HG03439 (cell line): ENCODE results near the gene PTGIS.

Experiments
- ATAC-seq: cut with Tn5 transposase; IDR thresholded peaks from one replicate; pipeline ENCODE4 v1.9.1; 2021; ENCODE audit warnings: mild to moderate bottlenecking, moderate library complexity; ENCODE audit not compliant: unreplicated experiment

The PTGIS gene

DNA sequence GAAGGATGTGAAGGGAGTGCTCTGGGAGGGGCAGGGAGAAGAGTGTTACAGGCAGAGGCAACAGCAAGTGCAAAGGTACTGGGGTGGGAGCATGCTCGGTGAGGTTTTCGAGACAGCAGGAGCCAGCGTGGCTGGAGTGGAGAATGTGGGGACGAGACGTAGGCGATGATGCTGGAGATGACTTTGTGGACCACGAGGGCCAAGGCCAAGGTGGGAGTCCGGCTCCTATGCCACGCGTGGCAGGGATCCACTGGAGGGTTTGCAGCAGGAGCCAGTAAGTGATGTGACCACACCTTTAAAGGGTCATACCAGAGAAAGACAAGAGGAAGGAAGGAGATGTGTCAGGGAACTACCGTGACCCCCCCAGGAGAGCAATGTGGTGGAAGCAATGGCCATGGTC lies 7.3 kb downstream of the PTGIS start:
- no peak for ATAC-seq

DNA sequence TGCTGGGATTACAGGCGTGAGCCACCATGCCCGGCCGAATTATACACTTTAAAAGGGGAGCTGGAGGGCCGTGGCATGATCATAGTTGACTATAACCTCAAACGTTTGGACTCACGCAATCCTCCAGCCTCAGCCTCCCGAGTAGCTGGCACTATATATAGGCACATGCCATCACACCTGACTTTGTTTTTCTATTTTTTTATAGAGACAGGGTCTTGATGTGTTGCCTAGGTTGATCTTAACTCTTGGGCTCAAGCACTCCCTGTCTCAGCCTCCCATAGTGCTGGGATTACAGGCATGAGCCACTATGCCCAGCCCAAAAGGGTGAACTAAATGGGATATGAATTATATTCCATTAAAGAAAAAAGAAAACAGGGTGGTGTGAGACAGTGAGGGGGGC lies 7.8 kb downstream of the PTGIS start:
- no peak for ATAC-seq

DNA sequence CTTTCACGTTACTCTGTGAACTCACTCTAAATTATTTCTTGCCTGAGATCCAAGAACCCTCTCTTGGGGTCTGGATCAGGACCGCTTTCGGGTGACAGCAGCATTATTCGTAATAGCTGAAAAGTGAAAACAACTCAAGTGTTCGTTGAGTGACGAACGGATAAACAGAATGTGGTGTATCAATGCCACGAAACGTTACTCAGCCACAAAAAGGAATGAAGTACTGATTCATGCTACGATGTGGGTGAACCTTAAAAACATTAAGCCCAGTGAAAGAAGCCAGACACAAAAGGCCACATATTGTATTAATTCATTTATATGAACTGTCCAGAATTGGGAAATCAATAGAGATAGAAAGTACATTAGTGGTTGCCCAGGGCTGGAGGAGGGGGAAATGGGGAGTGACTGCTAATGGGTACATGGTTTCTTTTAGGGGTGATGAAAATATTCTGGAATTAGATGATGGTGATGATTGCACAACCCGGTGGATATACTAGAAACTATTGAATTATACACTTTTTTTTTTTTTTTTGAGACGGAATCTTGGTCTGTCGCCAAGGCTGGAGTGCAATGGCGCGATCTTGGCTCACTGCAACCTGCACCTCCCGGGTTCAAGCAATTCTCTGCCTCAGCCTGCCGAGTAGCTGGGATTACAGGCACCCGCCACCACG lies 8.4 kb downstream of the PTGIS start:
- ATAC-seq, result no peak

DNA sequence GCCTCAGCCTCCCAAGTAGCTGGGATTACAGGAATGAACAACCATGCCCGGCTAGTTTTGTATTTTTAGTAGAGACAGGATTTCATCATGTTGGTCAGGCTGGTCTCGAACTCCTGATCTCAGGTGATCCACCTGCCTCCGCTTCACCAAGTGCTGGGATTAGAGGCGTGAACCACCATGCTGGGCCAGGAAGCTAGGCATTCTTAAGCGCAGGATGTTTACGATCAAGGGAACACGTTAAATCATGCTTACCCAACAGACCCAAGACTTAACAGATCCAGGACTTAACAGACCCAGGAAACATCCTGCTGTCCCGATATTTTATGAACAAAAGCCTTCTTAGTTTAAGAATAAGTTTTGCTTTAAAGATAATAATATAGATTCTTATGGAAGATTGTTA lies 9.1 kb downstream of the PTGIS start:
- ATAC-seq, result no peak

DNA sequence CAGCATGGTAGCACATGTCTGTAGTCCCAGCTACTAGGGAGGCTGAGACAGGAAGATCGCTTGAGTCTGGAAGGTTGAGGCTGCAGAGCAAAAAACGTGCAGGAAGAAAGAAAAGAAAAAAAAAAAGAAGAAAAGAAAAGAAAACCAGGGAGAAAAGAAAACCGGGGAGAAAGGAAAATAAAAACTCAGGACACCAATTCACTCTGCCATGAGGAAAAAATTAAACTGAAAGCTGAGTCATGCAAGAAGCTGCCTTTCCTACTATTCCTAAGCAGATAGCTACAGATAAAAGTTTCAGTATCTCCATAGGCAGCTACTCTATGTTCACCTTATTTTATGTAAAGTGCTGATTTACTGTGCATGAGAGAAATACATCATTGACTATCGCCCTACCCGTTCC lies 10.5 kb downstream of the PTGIS start:
- ATAC-seq, result no peak

DNA sequence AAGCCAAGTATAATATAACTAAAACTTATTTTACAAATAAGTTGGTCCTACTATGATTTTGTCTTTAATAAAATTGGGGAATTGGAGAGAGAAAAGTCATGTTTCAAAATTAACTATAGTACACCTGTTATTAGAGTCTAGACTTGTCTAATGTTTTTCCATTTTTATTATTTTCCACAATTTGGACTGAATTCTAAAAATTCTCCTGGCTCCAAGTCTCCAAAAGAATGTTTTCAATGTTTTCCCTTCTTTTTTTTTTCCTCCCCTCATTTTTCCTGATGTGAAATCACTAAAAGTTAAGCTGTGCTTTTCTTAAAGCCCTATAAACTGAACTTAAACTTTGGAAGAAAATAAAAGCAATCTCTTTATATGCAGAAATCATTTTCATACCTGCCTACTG lies 11.3 kb downstream of the PTGIS start:
- ATAC-seq, result no peak

DNA sequence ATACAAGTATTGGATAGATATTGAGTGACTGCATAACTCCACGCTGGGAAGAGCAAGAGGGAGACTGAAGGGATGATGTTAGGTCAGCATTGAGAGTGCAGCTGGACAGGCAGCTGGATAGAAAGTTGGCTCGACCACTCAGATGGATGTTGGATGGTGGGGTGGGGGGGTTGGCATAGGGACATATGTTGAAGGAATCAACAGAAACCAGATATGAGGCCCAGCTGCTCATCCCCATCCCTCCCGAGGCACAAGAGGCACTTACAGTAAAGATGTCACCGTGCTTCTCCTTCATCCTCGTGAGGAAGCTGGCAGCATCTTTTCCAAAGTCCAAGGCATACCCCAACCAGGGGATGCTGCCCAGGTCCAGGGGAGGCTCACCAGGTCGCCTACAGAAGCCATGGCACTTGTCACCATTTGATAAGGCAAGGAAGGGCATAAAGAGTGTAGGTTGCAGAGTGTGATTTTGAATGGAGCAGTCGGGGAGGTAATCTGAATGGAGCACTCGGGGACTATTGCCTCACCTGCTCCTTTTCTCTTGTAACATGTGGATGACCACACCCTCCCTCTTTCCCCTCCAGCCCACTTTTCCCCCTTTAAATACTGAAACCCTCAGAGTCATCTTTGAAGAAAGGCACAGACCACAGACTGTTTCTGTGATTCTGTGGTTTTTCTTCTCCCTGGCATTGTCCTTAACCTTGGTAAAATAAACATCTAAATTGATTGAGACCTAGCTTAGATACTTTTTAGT lies 18.0 kb downstream of the PTGIS start:
- no peak for ATAC-seq

DNA sequence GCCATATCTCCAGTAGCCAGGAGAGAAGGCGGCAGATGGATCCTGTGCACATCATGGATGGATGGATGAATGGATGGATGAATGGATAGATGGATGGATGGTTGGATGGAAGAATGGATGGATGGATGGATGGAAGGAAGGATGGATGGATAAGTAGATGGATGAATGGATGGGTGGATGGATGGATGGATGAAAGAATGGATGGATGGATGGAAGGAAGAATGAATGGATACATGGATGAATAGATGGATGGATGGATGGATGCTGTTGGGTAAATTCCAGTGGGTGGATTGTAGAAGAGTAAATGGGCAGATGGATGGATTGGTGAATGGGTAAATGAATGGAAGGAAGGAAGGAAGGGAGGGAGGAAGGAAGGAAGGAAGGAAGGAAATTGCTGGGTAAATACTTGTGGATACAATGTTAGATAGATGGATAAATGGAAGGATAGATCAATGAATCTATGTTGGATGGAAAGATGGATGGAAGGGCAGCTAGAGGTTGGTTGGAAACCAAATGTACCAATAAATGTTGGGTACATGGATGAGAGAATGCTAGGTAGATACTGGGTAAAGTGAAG lies 19.5 kb downstream of the PTGIS start:
- no peak for ATAC-seq

DNA sequence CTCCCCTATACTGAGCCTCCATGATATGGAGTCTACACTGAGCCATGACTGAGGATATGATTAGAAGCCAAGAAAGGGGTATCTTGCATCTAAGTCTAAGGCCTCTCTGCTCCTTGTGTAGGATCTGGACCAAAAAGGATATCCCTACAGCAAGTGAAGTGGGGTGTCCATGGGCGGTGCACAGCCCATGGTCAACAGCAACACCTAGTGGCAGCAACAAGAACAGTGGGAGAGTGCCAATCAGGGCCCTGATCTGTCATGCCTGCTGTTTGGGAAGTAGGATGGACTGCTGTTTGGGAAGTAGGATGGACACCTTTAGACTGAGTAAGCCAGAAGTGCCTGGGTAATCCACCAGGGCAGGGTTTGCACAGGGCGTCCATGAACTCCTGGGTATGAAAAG lies 22.4 kb downstream of the PTGIS start:
- no peak for ATAC-seq

DNA sequence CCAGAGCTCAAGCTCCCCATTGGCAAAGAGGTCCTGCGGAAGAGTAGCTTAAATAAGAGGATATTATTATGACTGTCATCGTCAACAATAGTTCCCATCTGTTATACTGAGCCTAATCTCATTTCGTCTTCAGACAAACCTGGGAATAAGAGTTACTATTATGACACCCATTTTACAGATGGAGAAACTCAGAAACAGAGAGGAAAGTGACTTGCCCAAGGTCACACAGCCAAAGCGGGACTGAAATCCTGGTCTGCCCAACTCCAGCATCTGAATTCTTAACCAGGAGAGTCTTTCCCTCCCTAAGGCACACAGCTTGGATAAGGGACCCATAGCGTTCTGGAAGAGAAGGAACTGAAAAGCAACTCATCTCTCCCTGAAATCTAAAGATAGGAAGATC lies 23.4 kb downstream of the PTGIS start:
- no peak for ATAC-seq

DNA sequence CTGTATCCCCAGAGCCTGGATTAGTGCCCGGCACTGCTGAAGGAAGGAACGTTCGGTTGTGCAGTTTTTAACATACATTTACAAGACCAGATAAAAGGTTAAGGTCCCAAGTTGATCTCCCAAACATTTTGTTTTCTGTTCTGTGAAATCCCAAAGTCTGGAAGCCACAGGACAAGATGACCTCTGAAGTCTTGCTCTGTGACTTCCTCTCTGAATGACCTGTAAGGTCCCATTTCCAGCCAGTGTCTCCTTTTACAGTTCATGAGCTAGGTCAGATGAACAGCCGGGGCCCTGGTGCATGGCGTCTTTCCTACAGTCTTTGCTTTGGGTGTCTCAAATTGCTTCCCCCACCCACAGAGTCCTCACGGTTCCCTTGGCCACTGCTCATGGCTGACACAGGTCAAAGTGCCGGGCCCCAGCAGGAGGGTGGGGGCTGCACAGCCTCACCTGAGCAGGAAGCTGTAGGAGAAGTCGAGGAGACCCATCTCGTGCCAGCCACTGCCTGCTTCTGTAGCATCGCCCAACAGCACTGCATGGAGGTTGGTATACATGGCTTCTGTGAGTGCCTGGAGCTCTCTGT lies 24.0 kb downstream of the PTGIS start:
- ATAC-seq, result no peak

DNA sequence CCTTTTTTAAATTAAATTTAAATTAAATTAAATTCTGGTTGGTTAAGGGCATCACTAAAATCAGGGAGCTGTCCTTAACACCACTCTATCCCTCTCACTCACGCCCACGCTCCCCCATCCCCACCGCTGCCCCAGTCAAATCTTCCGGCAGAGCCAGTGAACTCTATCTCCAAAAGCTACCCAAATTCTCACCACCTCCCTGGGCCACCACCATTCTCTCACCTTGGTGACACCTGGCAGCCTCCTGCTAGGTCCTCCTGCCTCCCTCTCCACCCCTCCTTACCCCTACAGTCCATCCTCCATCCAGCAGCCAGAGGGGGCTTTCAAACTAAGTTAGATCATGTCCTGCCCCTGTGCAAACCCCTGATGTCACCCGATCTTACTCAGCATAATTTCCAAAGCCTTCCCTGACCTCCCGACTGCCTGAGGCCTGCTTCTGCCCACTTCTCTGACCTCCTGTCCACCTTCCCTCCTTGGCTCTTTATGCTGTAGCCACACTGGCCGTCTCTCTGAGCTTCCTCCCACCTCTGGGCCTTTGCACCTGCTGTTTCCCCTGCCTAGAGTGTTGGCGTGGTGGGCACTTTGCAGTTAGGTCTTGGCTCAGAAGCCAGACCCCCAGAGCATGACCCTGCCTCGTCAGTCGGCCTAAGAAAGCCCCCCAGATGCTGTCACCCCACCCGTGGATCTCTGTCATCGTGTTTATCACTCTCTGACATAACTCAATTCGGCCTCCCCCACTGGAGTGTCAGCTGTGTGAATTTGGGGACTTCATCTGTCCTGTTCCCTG lies 24.7 kb downstream of the PTGIS start:
- ATAC-seq, result no peak

DNA sequence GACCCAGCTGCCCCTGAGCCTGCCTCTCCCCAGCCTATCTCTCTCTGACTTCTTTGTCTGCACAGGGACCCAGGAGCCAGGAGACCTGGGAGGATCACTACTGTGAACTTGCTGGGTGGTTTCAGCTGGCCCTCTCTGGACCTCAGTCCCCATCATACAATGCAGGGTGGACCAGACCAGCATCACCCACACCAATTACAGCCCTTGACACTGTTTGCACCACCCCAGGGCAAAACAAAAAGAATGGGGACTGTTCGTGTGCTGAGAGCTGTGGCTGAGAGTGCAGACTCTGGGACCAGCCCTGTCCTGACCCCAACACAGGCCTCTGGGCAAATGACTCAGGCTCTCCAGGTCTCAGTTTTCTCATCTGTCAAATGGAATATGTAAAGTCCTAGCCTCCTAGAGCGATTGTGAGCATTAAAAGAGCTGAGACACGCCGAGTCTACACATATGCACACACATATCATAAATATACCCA lies 25.4 kb downstream of the PTGIS start:
- no peak for ATAC-seq

DNA sequence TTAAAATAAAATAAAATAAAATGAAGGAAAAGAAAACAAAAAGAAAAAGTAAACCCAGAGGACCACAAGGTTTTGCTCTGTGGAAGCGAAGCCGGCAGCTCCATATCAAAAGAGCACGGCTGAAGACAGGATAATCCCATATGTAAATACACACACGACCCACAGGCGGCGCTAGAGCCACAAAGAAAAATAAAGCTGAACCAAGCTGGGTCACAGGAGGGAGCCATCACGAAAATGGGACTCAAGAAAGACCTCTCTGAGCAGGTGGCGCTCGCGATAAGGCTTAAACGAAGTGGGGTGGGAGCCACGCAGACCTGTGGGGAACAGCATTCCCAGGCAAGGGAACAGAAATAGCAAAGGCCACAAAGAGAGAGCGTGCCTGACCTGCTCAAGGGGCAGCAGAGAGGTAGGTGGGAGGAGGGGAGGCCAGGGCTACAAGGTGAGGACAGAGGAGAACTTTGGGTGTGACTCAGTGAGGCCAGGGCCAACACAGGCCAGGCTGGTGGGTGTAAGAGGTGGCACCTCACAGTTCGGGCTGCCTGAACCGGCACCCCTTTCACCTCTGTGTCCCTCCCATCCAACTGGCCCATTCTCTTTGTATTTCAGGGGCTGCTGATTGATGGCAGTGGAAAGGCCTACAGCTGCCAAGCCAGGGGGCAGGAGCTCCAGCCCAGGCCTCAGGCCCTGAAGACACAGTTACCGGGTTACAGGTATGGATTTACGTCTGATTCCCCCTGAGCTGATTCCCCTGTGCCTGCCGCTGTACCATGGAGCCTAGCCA lies 26.0 kb downstream of the PTGIS start:
- ATAC-seq, result no peak

DNA sequence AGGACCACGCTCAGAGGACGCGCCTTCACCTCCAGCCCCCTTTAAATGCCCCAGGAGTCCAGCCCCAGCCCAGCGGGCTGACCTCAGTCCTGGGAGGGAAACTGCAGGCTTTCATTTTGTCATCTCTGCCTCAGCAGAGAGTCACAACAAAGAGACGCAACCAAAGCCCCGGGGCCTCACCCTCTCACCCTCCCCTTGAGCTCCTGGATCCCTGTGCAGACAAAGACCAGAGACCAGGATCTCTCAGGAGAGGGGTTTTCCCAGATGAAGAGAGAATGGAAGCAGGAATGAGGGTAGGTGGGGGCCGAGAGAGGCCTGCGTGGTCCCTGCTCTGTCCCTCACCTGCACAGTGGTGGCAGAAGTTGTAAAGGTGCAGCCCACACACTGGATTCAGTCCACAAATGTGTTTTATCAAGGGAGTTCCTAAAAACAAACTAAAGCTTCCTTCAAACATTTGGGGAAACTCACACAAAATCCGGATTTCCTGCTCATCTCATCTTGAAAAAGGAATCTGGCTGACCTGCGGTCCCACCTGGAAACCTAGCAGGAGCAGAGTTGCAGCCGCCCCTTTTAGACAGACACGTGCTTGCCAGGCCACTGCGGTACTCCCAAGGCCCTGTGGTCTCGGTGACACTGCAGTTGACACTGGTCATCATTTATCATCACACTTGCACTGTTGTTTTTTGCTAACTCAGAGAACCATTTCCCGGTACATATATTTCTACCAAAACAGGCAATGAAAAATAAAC lies 27.1 kb downstream of the PTGIS start:
- no peak for ATAC-seq

DNA sequence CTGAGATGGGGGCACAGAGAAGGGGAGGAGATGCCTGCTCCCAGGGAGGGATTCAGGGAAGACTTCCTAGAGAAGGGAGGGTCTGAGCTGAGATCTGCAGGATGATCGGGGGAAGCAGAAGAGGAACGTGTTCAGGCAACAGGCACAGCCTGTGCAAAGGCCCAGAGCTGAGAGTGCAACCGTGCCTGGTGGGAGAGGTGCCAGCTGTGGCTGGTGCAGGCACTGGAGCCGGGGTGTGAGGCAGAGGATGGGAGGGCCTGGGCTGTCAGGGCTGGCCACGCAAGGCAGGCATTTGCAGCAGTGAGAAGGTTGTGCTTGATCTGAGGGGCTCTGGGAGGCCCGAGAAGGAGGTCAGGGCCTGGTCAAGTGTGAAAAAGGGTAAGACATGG lies 27.7 kb downstream of the PTGIS start:
- ATAC-seq, result no peak

DNA sequence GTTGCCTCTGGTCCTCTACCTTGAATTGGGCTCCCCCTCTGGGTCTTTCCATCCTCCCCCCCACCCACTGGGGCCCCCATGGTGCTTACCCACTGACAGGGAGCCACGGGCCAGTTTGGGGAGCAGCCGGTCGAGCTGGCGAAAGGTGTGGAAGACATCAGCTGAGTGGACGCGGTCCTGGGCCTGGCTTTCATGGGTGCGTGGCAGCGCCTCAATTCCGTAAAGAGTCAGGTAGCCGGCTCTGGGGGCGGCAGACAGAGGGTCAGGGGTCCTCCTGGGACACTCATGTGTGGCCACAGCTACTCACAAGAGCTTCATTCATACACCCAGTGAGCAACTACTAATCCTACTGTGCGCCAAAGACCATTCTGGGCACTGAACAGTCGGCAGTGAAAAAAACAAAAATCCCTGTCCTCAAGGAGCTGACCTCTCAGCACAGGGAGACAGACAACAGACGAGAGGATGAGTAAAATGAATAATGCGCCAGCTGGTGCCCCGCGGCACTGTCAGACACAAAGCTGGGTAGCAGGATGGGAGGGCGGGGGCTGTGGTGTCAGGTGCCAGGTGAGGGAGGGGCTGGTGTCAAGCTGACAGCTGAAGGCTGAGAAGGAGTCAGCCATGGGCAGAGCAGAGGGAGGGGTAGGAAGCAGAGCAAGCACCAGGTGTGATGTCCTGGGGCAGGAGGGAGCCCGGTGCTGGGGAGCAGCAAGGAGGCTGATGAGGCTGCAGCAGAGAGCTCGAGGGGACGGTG lies 28.3 kb downstream of the PTGIS start:
- no peak for ATAC-seq

DNA sequence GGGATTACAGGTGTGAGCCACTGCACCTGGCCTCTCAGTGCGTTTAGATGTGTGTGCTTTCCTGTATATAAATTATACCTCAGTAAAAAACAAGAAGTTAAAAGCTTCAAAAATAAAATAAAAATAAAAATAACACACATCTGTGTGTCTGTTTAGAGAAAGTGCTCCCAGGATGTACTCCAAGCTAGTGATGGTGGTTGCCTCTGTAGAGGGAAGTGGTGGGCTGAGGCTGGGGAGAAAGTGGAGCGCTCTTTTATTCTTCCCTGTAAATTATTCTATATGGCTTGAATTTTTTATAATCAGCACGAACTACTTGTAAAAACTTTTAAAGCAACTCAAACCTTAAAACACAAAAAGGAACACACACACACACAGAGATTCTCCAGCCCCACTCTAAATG lies 29.0 kb downstream of the PTGIS start:
- ATAC-seq, result no peak

DNA sequence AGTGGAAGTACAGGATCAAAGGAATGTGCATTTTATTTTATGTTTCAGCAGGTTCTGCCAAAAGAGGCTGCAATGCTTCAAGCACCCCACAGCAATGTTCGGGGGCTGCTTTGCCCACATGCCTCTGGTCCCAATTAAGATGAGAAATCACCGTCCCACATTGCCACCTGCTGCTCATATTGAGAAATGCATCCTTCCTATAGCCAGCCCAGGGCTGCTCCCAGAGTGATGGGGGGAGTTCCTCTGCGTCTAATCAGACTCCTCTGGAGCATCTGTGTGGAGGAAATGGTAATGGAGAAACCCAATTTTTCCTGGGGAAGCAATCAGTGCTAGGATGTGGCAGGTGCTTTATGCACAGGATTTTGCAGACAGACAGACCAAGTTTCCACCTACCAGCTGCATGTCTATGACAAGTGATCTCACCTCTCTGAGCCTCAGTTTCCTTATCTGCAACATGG lies 33.7 kb downstream of the PTGIS start:
- no peak for ATAC-seq
